HUES6 (cell line): ENCODE results near the gene BRAT1.

ENCODE experiments used
- H3K27ac ChIP-seq: 2 replicates; pipeline ENCODE4 v1.7.0; 2013; ENCODE audit warnings: low read depth, mild to moderate bottlenecking, low read length, inconsistent platforms
- H3K27me3 ChIP-seq: 2 replicates; pipeline ENCODE4 v1.6.1; 2013; ENCODE audit warnings: low read length; ENCODE audit not compliant: control insufficient read depth, insufficient read depth
- H3K36me3 ChIP-seq: 2 replicates; pipeline ENCODE4 v1.6.1; 2013; ENCODE audit warnings: low read length; ENCODE audit not compliant: control insufficient read depth, insufficient read depth
- H3K4me1 ChIP-seq: 2 replicates; pipeline ENCODE4 v1.6.1; 2013; ENCODE audit warnings: low read length; ENCODE audit not compliant: control insufficient read depth, insufficient read depth
- H3K4me3 ChIP-seq: 2 replicates; pipeline ENCODE4 v1.5.1; 2013; ENCODE audit warnings: low read depth, low read length
- H3K9ac ChIP-seq: one replicate; pipeline ENCODE4 v1.6.1; 2013; ENCODE audit warnings: mild to moderate bottlenecking, low read length
- H3K9me3 ChIP-seq: 2 replicates; pipeline ENCODE4 v1.6.1; 2013; ENCODE audit warnings: low read depth, low read length; ENCODE audit not compliant: control insufficient read depth, insufficient read depth

The BRAT1 gene

GRCh38 chr7:2504128-2504888, 51.0 kb downstream of the BRAT1 start:
- Histone ChIP-seq H3K4me1 (peaks cover 22% of the 10 kb centered on the region), H3K4me3 (no peak overlapping the region), H3K27me3 (no peaks in the 10 kb centered on the region), H3K9ac (no peak overlapping the region), H3K9me3 (no peaks in the 10 kb centered on the region), H3K27ac (no peak overlapping the region), H3K36me3 (no peaks in the 10 kb centered on the region)

GRCh38 chr7:2503056-2503941, 52.0 kb downstream of the BRAT1 start:
- no peaks in the 10 kb centered on the region for H3K27me3 ChIP-seq
- no peak overlapping the region for H3K9ac ChIP-seq
- H3K9me3 ChIP-seq = no peaks in the 10 kb centered on the region
- H3K27ac ChIP-seq = no peak overlapping the region
- peaks cover 22% of the 10 kb centered on the region for H3K4me1 ChIP-seq
- no peaks in the 10 kb centered on the region for H3K36me3 ChIP-seq
- no peak overlapping the region for H3K4me3 ChIP-seq

GRCh38 chr7:2502647-2502966, 52.7 kb downstream of the BRAT1 start:
- peaks cover 26% of the 10 kb centered on the region for H3K4me1 ChIP-seq
- H3K27me3 ChIP-seq = no peaks in the 10 kb centered on the region
- H3K4me3 ChIP-seq = no peak overlapping the region
- H3K36me3 ChIP-seq = no peaks in the 10 kb centered on the region
- no peak overlapping the region for H3K27ac ChIP-seq
- H3K9me3 ChIP-seq = no peaks in the 10 kb centered on the region
- H3K9ac ChIP-seq = no peak overlapping the region

- Histone ChIP-seq H3K36me3 (no peaks in the 10 kb centered on the region), H3K27me3 (no peaks in the 10 kb centered on the region), H3K4me3 (no peak overlapping the region), H3K9ac (no peak overlapping the region), H3K9me3 (no peaks in the 10 kb centered on the region), H3K4me1 (peaks cover 31% of the 10 kb centered on the region), H3K27ac (no peak overlapping the region)
These were observed 53.2 kb downstream of the BRAT1 start for GRCh38 chr7:2501947-2502646.

GRCh38 chr7:2500701-2501100, 54.6 kb downstream of the BRAT1 start:
- no peak overlapping the region for H3K9ac ChIP-seq
- no peaks in the 10 kb centered on the region for H3K36me3 ChIP-seq
- no peaks in the 10 kb centered on the region for H3K27me3 ChIP-seq
- H3K27ac ChIP-seq = no peak overlapping the region
- H3K4me1 ChIP-seq = peaks cover 36% of the 10 kb centered on the region
- no peak overlapping the region for H3K4me3 ChIP-seq
- no peaks in the 10 kb centered on the region for H3K9me3 ChIP-seq

- Histone ChIP-seq H3K4me1 (peaks cover 41% of the 10 kb centered on the region), H3K9me3 (no peaks in the 10 kb centered on the region), H3K36me3 (no peaks in the 10 kb centered on the region), H3K27me3 (no peaks in the 10 kb centered on the region), H3K27ac (no peak overlapping the region), H3K9ac (no peak overlapping the region), H3K4me3 (no peak overlapping the region)
These were observed 55.4 kb downstream of the BRAT1 start for GRCh38 chr7:2499719-2500430.

GRCh38 chr7:2499181-2499580, 56.1 kb downstream of the BRAT1 start:
- Histone ChIP-seq H3K36me3 (no peaks in the 10 kb centered on the region), H3K9ac (no peak overlapping the region), H3K9me3 (no peaks in the 10 kb centered on the region), H3K4me1 (peaks cover 41% of the 10 kb centered on the region), H3K27me3 (no peaks in the 10 kb centered on the region), H3K27ac (no peak overlapping the region; the same call in 1 of the 2 replicates), H3K4me3 (no peak overlapping the region)

- no peak overlapping the region; the same call in 1 of the 2 replicates for H3K27ac ChIP-seq
- H3K36me3 ChIP-seq = no peaks in the 10 kb centered on the region
- H3K9ac ChIP-seq = no peak overlapping the region
- H3K27me3 ChIP-seq = no peaks in the 10 kb centered on the region
- H3K4me3 ChIP-seq = no peak overlapping the region
- no peaks in the 10 kb centered on the region for H3K9me3 ChIP-seq
- peaks cover 41% of the 10 kb centered on the region for H3K4me1 ChIP-seq
These were observed 56.6 kb downstream of the BRAT1 start for GRCh38 chr7:2498708-2499107.

GRCh38 chr7:2497500-2498336, 57.6 kb downstream of the BRAT1 start:
- H3K27me3 ChIP-seq = no peaks in the 10 kb centered on the region
- no peak overlapping the region for H3K27ac ChIP-seq
- no peaks in the 10 kb centered on the region for H3K36me3 ChIP-seq
- H3K9me3 ChIP-seq = no peaks in the 10 kb centered on the region
- H3K9ac ChIP-seq = no peak overlapping the region
- H3K4me1 ChIP-seq = peaks cover 41% of the 10 kb centered on the region
- no peak overlapping the region for H3K4me3 ChIP-seq

- Histone ChIP-seq H3K9me3 (no peaks in the 10 kb centered on the region), H3K9ac (no peak overlapping the region), H3K4me1 (peaks cover 41% of the 10 kb centered on the region), H3K27me3 (no peaks in the 10 kb centered on the region), H3K36me3 (no peaks in the 10 kb centered on the region), H3K27ac (no peak overlapping the region), H3K4me3 (no peak overlapping the region)
These were observed 58.3 kb downstream of the BRAT1 start for GRCh38 chr7:2497065-2497464.
